Measurements from ENCODE around the gene XYLT2.
"Not testable (repeated sequence)": the region's sequence is repeated elsewhere in the genome, so short reads cannot be mapped to it uniquely, and the experiment has no call there.

Gene XYLT2

DNA sequence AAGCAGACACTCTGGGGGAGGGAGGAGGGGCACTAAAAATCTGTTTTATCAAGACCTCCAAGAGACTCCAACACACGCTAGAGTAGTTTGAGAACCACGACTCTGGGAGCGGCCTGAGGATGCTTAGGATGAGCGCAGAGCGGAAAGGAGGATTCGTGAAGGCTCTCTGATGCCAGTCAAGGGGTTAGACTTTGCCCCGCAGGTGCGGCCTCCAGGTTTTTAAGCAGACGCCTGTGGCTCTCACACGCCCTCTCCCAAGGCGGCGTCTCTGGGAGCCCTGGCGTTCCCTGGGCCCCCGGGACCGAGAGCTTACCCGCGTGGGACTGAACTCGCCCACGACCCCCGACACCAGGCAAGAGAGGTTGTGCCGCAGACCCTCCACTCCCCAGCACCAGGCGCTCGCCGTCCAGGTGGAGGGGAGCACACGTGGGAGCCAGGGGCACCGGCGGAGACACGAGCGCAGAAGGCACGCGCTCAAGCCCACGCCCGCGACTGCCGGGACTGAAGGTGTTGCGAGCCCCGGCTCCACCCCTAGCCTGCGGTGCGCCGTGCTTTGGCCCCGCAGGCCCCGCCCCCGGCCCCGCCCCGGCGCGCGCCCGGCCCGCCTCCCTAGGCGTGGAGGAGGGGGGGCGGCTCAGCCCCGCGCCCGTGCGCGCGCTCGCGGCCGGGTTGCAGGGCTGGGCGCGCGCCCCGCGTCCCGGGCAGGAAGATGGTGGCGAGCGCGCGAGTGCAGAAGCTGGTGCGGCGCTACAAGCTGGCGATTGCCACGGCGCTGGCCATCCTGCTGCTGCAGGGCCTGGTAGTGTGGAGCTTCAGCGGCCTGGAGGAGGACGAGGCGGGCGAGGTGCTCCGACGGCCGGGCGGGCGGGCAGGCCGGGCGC lies at the start of gene XYLT2:
Gene XYLT2, plus strand, starts transcription at position 695 of the 881 bp plus-strand sequence. Its CDS starts 15 bp downstream, at position 710.
- no peak for FAIRE-seq

DNA sequence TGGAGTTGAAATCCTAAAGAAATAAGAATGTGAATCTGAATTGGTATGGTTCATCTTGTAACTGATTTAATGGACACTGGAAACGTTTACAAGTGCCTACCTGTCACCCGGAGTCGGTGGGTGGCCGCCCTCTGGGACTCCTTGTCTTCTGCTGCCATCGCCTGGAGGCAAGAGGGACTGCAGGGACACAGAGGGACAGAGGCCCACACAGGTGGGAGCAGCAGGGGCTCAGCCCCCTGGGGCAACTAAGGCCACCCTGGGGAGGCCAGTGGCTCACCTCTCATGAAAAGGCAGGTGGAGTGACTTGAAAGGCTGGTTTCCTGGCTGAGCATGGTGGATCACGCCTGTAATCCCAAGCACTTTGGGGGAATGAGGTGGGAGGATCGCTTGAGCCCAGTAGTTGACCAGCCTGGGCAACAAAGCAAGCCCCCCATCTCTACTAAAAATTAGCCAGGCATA lies 48.5 kb upstream of the XYLT2 start:
- no peak for FAIRE-seq

GRCh38 chr17:50298018-50298417 lies 47.9 kb upstream of the XYLT2 start:
- no peak for FAIRE-seq

DNA sequence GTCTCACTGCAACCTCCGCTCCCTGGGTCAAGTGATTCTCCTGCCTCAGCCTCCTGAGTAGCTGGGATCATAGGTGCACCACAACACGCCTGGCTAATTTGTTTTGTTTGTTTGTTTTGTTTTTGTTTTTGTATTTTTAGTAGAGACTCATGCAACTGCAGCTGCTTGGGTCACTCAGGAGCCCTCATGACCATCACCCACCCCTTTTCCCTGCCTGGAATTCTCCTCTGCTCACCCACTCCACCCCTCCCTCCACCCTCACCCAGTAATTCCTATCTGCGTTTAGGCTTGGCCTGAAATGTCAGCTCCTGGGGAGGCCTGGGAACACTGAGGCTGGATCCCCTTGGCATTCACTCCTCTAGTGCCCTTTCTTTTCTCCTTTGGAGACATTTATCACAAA lies 46.1 kb upstream of the XYLT2 start:
- FAIRE-seq, result no peak

DNA sequence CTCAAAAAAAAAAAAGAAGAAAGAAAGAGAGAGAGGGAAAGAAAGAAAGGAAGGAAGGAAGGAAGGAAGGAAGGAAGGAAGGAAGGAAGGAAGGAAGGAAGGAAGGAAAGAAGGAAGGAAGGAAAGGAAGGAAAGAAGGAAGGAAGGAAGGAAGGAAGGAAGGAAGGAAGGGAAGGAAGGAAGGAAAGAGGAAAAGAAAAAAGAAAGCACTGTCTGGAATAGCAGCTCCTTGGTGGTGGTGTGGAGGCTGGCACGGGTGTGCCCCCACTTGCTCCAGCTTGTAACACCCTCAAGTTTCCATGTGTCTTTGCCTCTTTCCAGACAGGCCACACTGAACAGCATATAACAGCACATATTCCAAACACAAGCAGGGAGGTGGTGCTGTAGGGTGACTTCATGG lies 45.1 kb upstream of the XYLT2 start:
- FAIRE-seq, result not testable (repeated sequence)

GRCh38 chr17:50301891-50302584 lies 43.9 kb upstream of the XYLT2 start:
- no peak for FAIRE-seq

DNA sequence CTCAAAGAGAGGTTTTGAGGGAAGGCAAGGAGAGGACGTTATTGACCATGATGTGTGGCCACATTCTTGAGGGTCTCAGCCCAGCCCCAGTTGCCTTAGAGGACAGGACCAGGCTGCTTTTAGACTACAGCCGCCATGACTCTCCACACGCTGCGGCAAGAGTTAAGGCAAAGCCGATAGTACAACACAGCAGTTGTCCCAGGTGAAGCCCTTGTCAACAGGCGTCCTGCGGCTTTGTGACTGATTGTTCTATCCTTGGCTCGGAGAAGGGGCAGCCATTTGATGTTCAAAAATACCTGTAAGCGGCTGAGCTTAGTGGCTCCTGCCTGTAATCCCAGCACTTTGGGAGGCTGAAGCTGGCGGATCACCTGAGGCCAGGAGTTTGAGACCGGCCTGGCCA lies 42.9 kb upstream of the XYLT2 start:
- FAIRE-seq, result no peak

GRCh38 chr17:50303596-50303995 lies 42.3 kb upstream of the XYLT2 start:
- no peak for FAIRE-seq

DNA sequence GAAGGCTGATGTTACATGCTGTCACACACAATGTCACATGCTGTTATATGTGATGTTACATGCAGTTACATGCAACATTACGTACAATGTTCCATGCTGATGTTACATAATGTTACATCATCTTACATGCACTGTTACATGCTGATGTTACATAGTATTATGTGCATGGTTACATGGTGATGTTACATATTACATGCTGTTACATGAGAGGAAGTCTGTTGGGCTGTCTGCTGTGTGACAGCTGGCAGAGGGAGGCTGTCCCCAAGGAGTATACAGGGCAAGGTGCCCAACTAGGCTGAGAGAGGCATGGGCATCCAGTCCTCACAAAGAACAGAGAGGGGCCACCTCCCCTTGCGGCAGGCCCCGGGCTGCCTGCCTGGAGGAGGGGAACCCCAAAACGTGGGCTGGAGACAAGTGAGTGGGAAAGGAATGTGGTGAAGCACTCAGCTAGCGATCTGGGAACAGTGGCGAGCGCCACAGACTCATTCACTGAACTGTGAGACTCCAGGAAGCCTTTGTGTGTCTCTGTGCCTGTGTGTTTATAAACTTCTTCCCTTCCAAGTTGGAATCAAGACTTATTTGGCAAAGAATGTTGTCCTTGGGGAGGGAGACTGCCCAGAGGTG lies 41.0 kb upstream of the XYLT2 start:
- FAIRE-seq, result no peak

DNA sequence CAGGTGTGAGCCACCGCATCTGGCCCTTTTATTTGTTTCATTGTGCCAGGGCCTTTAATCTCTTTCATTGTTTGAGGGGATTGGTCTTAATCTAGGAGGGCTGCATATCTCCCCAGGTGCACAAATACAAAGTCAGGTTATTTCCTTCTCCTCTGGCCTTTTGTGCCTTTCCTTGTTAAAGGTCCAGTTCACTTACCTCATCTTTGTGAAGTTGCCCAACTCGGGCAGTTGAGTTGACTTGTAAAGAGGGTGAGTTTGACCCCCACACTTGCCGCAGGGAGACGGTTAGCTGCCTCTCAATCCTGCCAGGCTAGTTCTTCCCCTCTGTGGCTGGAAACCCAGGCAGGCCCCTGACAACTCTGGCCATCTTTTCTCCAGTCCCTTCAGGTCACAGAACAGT lies 38.3 kb upstream of the XYLT2 start:
- FAIRE-seq, result no peak

DNA sequence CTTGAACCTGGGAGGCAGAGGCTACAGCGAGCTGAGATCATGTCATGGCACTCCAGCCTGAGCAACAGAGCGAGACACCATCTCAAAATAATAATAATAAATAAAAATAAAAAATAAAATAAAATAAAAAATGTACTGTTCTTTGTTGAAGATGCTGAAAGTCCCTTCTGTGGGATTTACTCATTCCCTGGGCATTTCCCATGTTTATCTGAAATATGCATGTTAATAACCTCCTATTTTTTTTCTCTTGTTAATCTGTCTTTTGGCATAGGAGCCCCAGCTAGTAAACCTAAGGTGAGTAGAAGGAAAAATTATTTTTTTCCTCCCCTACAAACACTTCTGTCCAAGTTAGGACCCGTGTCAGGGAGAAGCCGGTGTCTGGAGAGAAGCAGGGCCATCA lies 37.3 kb upstream of the XYLT2 start:
- no peak for FAIRE-seq

DNA sequence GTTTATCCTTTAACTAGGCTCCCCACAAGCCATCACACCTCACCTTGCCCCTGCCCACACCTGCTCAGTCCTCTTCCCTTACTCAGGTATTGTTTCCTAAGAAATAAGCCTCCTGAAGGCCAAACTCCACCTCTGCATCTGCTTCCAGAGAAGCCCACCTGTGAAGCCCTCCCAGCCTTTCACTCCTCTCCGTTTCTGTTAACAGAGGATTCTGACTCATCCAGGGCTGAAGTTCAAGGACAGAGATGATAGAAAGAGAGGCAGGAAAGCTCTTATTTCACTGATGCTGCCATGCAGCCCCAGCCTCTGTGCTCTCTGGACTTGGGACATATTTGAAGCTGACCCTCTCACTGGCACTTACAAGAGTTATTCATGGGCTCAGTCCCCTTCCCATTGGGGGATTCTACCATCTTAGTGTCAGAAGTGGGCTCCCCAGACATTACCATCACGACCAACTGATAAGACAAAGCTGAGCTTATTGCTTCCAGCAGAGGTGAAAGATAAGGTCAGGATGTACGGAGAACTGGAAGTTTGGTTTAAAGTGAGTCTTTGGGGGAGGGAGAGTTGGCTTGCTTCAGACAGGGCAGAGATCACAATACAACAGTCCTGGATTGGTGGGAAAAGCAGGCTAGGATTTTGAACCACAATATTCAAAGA lies 35.3 kb upstream of the XYLT2 start:
- FAIRE-seq, result no peak

DNA sequence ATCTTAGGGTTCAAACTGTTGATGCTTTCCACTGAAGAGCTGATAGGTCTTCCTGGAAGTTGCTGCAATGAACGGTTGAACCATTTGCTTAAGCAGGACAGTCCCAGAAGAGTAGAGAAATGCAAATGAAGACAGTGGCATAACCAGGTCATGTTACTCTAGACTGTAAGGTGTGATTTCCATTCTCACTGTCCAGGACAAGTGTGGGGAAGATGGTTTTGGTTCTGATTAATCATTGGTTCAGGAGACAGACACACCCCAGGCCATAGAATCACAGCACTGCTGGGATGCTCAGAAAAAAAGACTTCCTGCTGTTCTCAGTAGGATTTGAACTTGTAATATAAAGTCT lies 34.8 kb upstream of the XYLT2 start:
- FAIRE-seq, result no peak

DNA sequence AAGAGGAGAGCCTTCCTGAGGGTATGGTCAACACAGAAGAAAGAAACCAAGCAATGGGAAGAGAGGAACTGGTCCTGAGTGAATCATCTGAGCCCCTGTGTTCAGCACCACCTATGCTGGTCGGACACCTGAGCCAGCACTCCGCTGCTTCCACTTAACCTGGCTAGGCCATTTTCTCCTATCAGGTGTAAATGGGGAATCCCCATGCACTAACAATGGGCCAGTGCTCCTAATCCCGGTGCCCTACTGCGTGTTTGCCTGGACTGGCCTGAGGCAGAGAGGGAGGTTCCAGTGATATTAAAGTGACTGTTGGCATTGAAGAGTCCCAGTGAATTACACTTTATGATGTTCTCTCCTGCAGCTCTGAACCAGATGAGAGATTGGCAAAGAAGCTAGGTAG lies 34.4 kb upstream of the XYLT2 start:
- FAIRE-seq, result no peak

DNA sequence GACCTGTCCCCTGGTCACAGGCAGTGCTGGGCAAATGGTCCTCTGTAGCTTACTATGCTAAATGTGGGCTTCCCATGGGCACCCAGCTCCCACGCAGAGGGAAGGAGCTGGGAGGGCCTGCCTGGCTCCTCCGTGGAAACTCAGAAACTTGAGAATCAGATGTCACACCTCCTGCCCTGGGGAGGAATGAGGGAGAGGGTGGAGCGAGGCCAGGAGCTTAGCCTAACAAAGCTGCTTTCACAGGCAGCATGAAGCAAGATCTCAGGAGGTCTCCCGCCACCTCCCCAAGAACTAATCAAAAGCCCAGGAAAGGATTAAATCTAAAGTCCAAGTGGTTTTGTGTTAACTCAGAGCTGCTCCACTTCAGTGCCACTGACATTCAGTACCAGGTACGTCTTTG lies 33.6 kb upstream of the XYLT2 start:
- FAIRE-seq, result no peak

DNA sequence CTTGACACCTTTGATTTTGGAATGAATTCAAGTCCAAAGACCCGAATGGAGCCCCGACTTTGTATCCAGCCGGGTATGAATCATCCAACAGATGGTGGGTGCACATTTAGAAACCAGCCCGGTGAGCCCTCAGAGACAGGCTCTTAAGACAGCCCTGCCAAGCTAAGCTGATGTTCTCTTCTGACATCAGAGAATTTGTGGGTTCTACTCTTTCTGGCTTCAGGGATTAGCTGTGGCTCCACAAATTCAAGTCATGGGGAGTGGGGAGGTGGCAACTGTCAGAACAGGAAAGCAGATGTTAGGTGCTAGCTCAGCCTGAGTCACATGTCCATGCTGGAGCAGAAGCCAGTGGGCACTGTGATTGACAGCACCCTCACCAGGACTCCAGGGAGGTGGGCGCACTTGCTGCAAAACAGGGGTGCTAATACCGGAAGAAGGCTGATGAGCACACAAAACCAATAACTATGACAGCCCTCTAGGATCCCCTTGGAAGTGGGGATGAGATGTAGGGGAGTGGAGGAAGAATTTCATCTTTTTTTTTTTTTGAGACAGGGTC lies 31.4 kb upstream of the XYLT2 start:
- FAIRE-seq, result no peak

DNA sequence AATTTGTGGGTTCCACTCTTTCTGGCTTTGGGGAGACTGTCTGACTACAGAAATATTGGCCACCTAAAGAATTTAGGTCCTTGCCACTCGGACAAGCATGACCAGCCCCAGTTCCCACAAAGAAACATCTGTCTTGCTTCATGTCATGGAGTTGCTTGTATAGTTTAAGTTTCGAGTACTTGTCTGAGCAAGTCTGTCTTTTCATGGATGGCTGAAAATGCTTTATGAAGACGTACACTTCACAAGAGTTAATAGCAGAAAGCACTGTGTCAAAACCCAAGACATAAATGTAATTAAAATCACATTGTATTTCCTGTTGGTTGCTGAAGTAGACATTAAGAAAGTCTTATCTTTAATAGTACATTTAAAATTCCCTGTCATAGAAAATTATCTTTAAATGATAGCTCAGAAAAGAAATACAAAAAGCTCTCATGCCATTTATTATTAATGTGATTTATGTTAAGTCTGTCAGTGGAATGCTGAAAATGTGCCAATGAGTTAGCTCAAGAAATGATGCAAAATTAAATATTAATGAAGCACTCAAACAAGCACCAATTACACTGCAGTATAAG lies 29.8 kb upstream of the XYLT2 start:
- no peak for FAIRE-seq

- FAIRE-seq, result not testable (repeated sequence)
Observed at GRCh38 chr17:50316660-50317059, 29.3 kb upstream of the XYLT2 start.

GRCh38 chr17:50317121-50317520 lies 28.8 kb upstream of the XYLT2 start:
- no peak for FAIRE-seq

GRCh38 chr17:50318501-50319285 lies 27.2 kb upstream of the XYLT2 start:
- no peak for FAIRE-seq

- no peak for FAIRE-seq
Observed at GRCh38 chr17:50319306-50320004, 26.5 kb upstream of the XYLT2 start.
